ENCODE measurements around the gene ATXN7L2. TPM values are rescaled to one million over a fixed set of nuclear protein-coding genes. Genes with fewer than 3 reads are reported as not detected.
A peak's percentile ranks its signal among the peaks of the same experiment; 100 is the strongest.

Gene ATXN7L2
- total RNA-seq, 3 donors from 2014 or later: 2.5 to 4.4 (median 3.5) TPM

GRCh38 chr1:109499081-109499480 is 15.4 kb downstream of the ATXN7L2 start:
- Histone ChIP-seq H3K4me3 (no peak overlapping the region), H3K36me3 (ENCODE audit: low read depth) (no peaks in the 10 kb centered on the region), H3K4me1 (ENCODE audit: low read depth) (peaks cover 26% of the 10 kb centered on the region), H3K9me3 (no peaks in the 10 kb centered on the region)
- ATAC-seq: no peak
- no peak for DNase-seq
- no peak for TF ChIP-seq CTCF (IDR thresholded peaks at IDR 0.05)
- intact Hi-C loops (cut with DNase I, micrococcal nuclease): no loop called here

- ATAC-seq (peak; percentile 85), DNase-seq (peak in 2 of 3 donors; percentile 76 to 82)
- Histone ChIP-seq H3K4me1 (ENCODE audit: low read depth) (peaks cover 26% of the 10 kb centered on the region), H3K9me3 (no peaks in the 10 kb centered on the region), H3K36me3 (ENCODE audit: low read depth) (no peaks in the 10 kb centered on the region), H3K4me3 (no peak overlapping the region)
- intact Hi-C loops (cut with DNase I, micrococcal nuclease): no loop called here
- peak; percentile 13 for TF ChIP-seq CTCF (IDR thresholded peaks at IDR 0.05)
Measured at GRCh38 chr1:109499661-109500536, 16.2 kb downstream of the ATXN7L2 start.

GRCh38 chr1:109500941-109501381 is 17.3 kb downstream of the ATXN7L2 start:
- TF ChIP-seq CTCF (IDR thresholded peaks at IDR 0.05): no peak
- peak in 1 of 3 donors; percentile 51 for DNase-seq
- H3K36me3 ChIP-seq (ENCODE audit: low read depth): no peaks in the 10 kb centered on the region
- no peak overlapping the region for H3K4me3 ChIP-seq
- H3K4me1 ChIP-seq (ENCODE audit: low read depth): peaks cover 22% of the 10 kb centered on the region
- intact Hi-C loops (cut with DNase I, micrococcal nuclease): no loop called here
- H3K9me3 ChIP-seq: no peaks in the 10 kb centered on the region
- ATAC-seq: no peak

- intact Hi-C loops (cut with DNase I, micrococcal nuclease): no loop called here
- no peak for TF ChIP-seq CTCF (IDR thresholded peaks at IDR 0.05)
- no peaks in the 10 kb centered on the region for H3K36me3 ChIP-seq (ENCODE audit: low read depth)
- DNase-seq: no peak
- H3K9me3 ChIP-seq: no peaks in the 10 kb centered on the region
- no peak overlapping the region for H3K4me3 ChIP-seq
- ATAC-seq: no peak
- peaks cover 22% of the 10 kb centered on the region for H3K4me1 ChIP-seq (ENCODE audit: low read depth)
Measured at GRCh38 chr1:109501644-109502363, 18.1 kb downstream of the ATXN7L2 start.

GRCh38 chr1:109502364-109502851 is 18.7 kb downstream of the ATXN7L2 start:
- no peaks in the 10 kb centered on the region for H3K36me3 ChIP-seq (ENCODE audit: low read depth)
- no peaks in the 10 kb centered on the region for H3K9me3 ChIP-seq
- ATAC-seq (peak; percentile 11), DNase-seq (no peak)
- H3K4me1 ChIP-seq (ENCODE audit: low read depth): peaks cover 22% of the 10 kb centered on the region
- no peak overlapping the region for H3K4me3 ChIP-seq
- no peak for TF ChIP-seq CTCF (IDR thresholded peaks at IDR 0.05)
- intact Hi-C loops (cut with DNase I, micrococcal nuclease): no loop called here

All from mucosa of descending colon (tissue), 3 donors.